Kidney epithelial cell (primary cell): Measurements from ENCODE around the gene MTHFD1L. TPM values are rescaled to one million over a fixed set of nuclear protein-coding genes. Genes with fewer than 3 reads are reported as not detected.
"Not testable (repeated sequence)": the region's sequence is repeated elsewhere in the genome, so short reads cannot be mapped to it uniquely, and the experiment has no call there.

Experiments used
- DNase-seq: peaks from one replicate; pipeline ENCODE4 v3.0.0-alpha.2; 2010; ENCODE audit warnings: low read depth
- H3K27me3 ChIP-seq: 2 replicates; pipeline ENCODE4 v1.6.0; 2011; ENCODE audit warnings: low read length; ENCODE audit not compliant: control insufficient read depth, insufficient read depth
- H3K36me3 ChIP-seq: 2 replicates; pipeline ENCODE4 v1.5.1; 2011; ENCODE audit warnings: low read length; ENCODE audit not compliant: control insufficient read depth, insufficient read depth
- H3K4me3 ChIP-seq: 2 replicates; pipeline ENCODE4 v1.5.1; 2011; ENCODE audit warnings: low read depth, mild to moderate bottlenecking, control low read depth, low read length
- total RNA-seq: library from RNA; depleted of rRNA; stranded (reverse); fragments of >200 nt; gene quantifications from 2 replicates; pipeline ENCODE4 v1.2.3, GENCODE V29; 2015
- TF ChIP-seq, protein P1 (sequence below): IDR thresholded peaks from 2 replicates; pipeline ENCODE4 v1.5.1; 2011; ENCODE audit warnings: mild to moderate bottlenecking, moderate library complexity, low read length, control low read depth, inconsistent platforms; ENCODE audit not compliant: insufficient read depth, poor library complexity, severe bottlenecking

The MTHFD1L gene
- total RNA-seq, 1 donor from 2014 or later: 116 TPM

- no peaks in the 10 kb centered on the region for H3K27me3 ChIP-seq
- H3K36me3 ChIP-seq: no peaks in the 10 kb centered on the region
- TF ChIP-seq, protein P1, sequence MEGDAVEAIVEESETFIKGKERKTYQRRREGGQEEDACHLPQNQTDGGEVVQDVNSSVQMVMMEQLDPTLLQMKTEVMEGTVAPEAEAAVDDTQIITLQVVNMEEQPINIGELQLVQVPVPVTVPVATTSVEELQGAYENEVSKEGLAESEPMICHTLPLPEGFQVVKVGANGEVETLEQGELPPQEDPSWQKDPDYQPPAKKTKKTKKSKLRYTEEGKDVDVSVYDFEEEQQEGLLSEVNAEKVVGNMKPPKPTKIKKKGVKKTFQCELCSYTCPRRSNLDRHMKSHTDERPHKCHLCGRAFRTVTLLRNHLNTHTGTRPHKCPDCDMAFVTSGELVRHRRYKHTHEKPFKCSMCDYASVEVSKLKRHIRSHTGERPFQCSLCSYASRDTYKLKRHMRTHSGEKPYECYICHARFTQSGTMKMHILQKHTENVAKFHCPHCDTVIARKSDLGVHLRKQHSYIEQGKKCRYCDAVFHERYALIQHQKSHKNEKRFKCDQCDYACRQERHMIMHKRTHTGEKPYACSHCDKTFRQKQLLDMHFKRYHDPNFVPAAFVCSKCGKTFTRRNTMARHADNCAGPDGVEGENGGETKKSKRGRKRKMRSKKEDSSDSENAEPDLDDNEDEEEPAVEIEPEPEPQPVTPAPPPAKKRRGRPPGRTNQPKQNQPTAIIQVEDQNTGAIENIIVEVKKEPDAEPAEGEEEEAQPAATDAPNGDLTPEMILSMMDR: no peak
- no peak for DNase-seq
- H3K4me3 ChIP-seq: no peak overlapping the region
Observed at GRCh38 chr6:151121900-151122299, 256.4 kb downstream of the MTHFD1L start.

DNA sequence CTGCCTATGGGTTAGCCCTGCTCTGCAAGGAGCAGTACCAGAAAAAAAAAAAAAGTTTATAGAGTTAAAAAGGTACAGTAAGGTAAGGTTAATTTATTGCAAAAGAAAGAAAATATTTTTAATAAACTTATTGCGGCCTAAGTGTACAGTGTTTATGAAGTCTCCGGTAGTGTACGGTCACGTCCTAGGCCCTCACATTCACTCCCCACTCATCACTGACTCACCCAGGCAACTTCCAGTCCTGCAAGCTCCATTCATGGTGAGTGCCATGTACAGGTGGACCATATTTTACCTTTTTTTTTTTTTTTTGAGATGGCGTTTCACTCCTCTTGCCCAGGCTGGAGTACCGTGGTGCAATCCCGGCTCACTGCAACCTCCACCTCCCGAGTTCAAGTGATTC is 258.1 kb downstream of the MTHFD1L start:
- H3K36me3 ChIP-seq, H3K4me3 ChIP-seq, DNase-seq, H3K27me3 ChIP-seq: not testable (repeated sequence)

DNA sequence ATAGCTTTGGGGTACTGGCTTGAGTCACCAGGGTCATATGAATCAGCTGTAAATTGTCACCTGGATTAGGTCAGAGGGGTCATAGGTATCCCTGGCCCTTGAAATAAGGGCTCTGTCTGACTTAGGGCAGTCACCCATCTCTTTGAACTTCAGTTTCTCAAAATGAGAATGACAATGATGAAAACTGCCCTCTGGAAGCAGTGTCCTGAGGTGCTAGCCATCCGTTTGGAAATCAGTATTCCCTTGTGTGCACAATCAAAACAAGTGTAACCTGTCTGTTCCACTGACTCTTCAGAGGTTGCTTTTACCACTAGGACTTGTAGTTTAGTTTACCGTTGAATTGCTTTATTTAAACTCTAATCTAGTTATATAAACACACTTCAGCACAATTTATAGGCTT is 259.7 kb downstream of the MTHFD1L start:
- H3K36me3 ChIP-seq, H3K27me3 ChIP-seq, H3K4me3 ChIP-seq, DNase-seq: not testable (repeated sequence)

- not testable (repeated sequence) for DNase-seq, H3K4me3 ChIP-seq, H3K27me3 ChIP-seq, H3K36me3 ChIP-seq
Observed at GRCh38 chr6:151125651-151126416, 260.3 kb downstream of the MTHFD1L start.

- H3K27me3 ChIP-seq, H3K36me3 ChIP-seq, DNase-seq, H3K4me3 ChIP-seq: not testable (repeated sequence)
Observed at GRCh38 chr6:151126417-151126724, 260.9 kb downstream of the MTHFD1L start.

- not testable (repeated sequence) for H3K27me3 ChIP-seq, H3K4me3 ChIP-seq, H3K36me3 ChIP-seq, DNase-seq
Observed at GRCh38 chr6:151127133-151127798, 261.8 kb downstream of the MTHFD1L start.

DNA sequence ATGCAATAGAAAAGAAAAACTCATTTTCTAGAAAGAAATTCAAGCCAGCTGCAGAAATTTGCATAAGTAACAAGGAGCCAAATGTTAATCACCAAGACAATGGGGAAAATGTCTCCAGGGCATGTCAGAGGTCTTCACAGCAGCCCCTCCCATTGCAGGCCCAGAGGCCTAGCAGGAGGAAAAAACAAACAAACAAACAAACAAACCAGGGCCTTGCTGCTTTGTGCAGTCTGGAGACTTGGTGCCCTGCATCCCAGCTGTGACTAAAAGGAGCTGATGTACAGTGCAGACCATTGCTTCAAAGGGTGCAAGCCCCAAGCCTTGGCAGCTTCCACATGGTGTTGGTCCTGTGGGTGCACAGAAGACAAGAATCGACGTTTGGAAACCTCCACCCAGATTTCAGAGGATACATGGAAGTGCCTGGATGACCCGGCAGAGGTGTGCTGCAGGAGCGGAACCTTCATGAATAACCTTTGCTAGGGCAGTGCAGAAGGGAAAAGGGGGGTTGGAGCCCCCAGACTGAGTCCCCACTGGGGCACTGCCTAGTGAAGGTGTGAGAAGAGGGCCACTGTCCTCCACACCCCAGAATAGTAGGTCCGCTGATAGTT is 263.4 kb downstream of the MTHFD1L start:
- Histone ChIP-seq H3K4me3 (no peak overlapping the region), H3K27me3 (no peaks in the 10 kb centered on the region), H3K36me3 (no peaks in the 10 kb centered on the region)
- no peak for DNase-seq
- TF ChIP-seq, protein P1: no peak

- TF ChIP-seq, protein P1: no peak
- Histone ChIP-seq H3K36me3 (no peaks in the 10 kb centered on the region), H3K4me3 (no peak overlapping the region), H3K27me3 (no peaks in the 10 kb centered on the region)
- DNase-seq: no peak
Observed at GRCh38 chr6:151130329-151130728, 264.8 kb downstream of the MTHFD1L start.
